PC-3 (cell line): ENCODE measurements around the gene SNRNP70.

Experiments
- CTCF ChIP-seq: fragments of 300-600 bp; sonication (generic); conservative IDR thresholded peaks from 2 replicates; pipeline ENCODE4 v1.5.1; 2017; ENCODE audit warnings: antibody characterized with exemption, low read depth, mild to moderate bottlenecking, low read length
- EZH2phosphoT487 ChIP-seq: fragments of 300-600 bp; sonication (generic); IDR thresholded peaks from 2 replicates; pipeline ENCODE4 v1.6.1; 2018; ENCODE audit warnings: mild to moderate bottlenecking, antibody characterized with exemption, low read length, borderline replicate concordance

- TF ChIP-seq CTCF (no peak), EZH2phosphoT487 (no peak)
Measured at GRCh38 chr19:49157445-49158224, 72.4 kb downstream of the SNRNP70 start, which contains the start of gene TRPM4.
